H1 (cell line): ENCODE measurements around the gene ST6GALNAC5. TPM values are rescaled to one million over a fixed set of nuclear protein-coding genes. Genes with fewer than 3 reads are reported as not detected.

ENCODE experiments used
- CTCF ChIA-PET: fragments of 300-600 bp; sonication (Branson Sonifier 250); formaldehyde crosslinking; loops from one replicate; lab custom pipeline; 2021; ENCODE audit not compliant: partially characterized antibody; lab: Charles Lee
- POLR2A ChIA-PET: fragments of 300-600 bp; sonication (Branson Sonifier 250); formaldehyde crosslinking; loops from one replicate; lab custom pipeline; 2021; ENCODE audit warnings: inconsistent platforms; ENCODE audit not compliant: partially characterized antibody; lab: Charles Lee
- DNase-seq, 2 experiments: peaks; one replicate each; pipeline versions ENCODE4 v3.0.0 to v3.0.0-alpha.2; 2010 to 2022; ENCODE audit warnings: low spot score in 2 of 2, low read depth in 1 of 2, mixed read lengths in 1 of 2
- FAIRE-seq: peaks from 2 replicates; lab custom pipeline; 2011; peaks lifted over from hg19 to GRCh38; lab: Jason Lieb, UNC
- H2AFZ ChIP-seq: 2 replicates; pipeline ENCODE4 v1.8.1; 2012; ENCODE audit warnings: low read length, inconsistent platforms
- H2AK5ac ChIP-seq: 2 replicates; pipeline ENCODE4 v1.6.1; 2013; ENCODE audit warnings: low read depth, low read length
- H2BK120ac ChIP-seq: replicated peaks from 2 replicates; pipeline ENCODE3; 2013; ENCODE audit warnings: low read depth, low read length, inconsistent platforms
- H2BK12ac ChIP-seq: 2 replicates; pipeline ENCODE4 v1.6.1; 2013; ENCODE audit warnings: low read depth, low read length
- H2BK15ac ChIP-seq: 2 replicates; pipeline ENCODE4 v1.6.1; 2013; ENCODE audit warnings: low read length
- H2BK20ac ChIP-seq: 2 replicates; pipeline ENCODE4 v1.6.1; 2013; ENCODE audit warnings: low read length
- H2BK5ac ChIP-seq: 2 replicates; pipeline ENCODE4 v1.6.1; 2013; ENCODE audit warnings: low read depth, low read length
- H3K14ac ChIP-seq: 2 replicates; pipeline ENCODE4 v1.6.1; 2013; ENCODE audit warnings: inconsistent platforms; ENCODE audit not compliant: insufficient read length
- H3K18ac ChIP-seq: 2 replicates; pipeline ENCODE4 v1.6.1; 2013; ENCODE audit warnings: low read length; ENCODE audit errors: extremely low read depth
- H3K23ac ChIP-seq: 2 replicates; pipeline ENCODE4 v1.6.1; 2013; ENCODE audit warnings: inconsistent platforms; ENCODE audit not compliant: insufficient read length
- H3K23me2 ChIP-seq: 2 replicates; pipeline ENCODE4 v1.6.1; 2013; ENCODE audit warnings: low read depth, low read length
- H3K27ac ChIP-seq: 2 replicates; pipeline ENCODE4 v1.6.1; 2011; ENCODE audit warnings: low read depth, low read length, inconsistent platforms
- H3K27me3 ChIP-seq, 4 experiments: replicated peaks in 1 of 4; 1 replicate in 1 of 4; 2 replicates in 3 of 4; pipeline versions ENCODE4 v1.6.1 to v1.8.1; 2011 to 2013; ENCODE audit warnings: low read length in 3 of 4, mild to moderate bottlenecking in 3 of 4, inconsistent platforms in 2 of 4, mixed read lengths in 2 of 4, moderate library complexity in 1 of 4; ENCODE audit not compliant: control insufficient read depth in 3 of 4, insufficient read depth in 3 of 4; ENCODE audit errors: extremely low read depth in 1 of 4
- H3K36me3 ChIP-seq, 4 experiments: 2 replicates each; pipeline versions ENCODE4 v1.6.1 to v1.8.1; 2011 to 2013; ENCODE audit warnings: mild to moderate bottlenecking in 4 of 4, low read length in 3 of 4, moderate library complexity in 2 of 4, control low read depth in 1 of 4, inconsistent platforms in 1 of 4; ENCODE audit not compliant: insufficient read depth in 4 of 4, control insufficient read depth in 2 of 4
- H3K4ac ChIP-seq: replicated peaks from 2 replicates; pipeline ENCODE3; 2013; ENCODE audit warnings: low read length, low read depth, mixed read lengths, inconsistent platforms; ENCODE audit not compliant: insufficient read length
- H3K4me1 ChIP-seq, 4 experiments: replicated peaks in 1 of 4; 1 replicate in 1 of 4; 2 replicates in 3 of 4; pipeline versions ENCODE4 v1.6.1 to v1.8.1; 2011 to 2013; ENCODE audit warnings: low read length in 3 of 4, inconsistent platforms in 2 of 4, mixed read lengths in 1 of 4; ENCODE audit not compliant: insufficient read depth in 4 of 4, control insufficient read depth in 3 of 4
- H3K4me2 ChIP-seq, 2 experiments: 2 replicates each; pipeline versions ENCODE4 v1.6.1 to v1.8.1; 2011 to 2013; ENCODE audit warnings: low read depth in 2 of 2, low read length in 2 of 2, control low read depth in 1 of 2, inconsistent platforms in 1 of 2, mild to moderate bottlenecking in 1 of 2; ENCODE audit not compliant: insufficient read depth in 1 of 2
- H3K4me3 ChIP-seq, 4 experiments: fragments of 200-600, 300-600 bp in 1 of 4; sonication (generic), shearing (Covaris generic), sonication (Bioruptor Twin) in 1 of 4; 2 replicates each; pipeline versions ENCODE4 v1.5.1 to v1.8.1; 2011 to 2016; ENCODE audit warnings: low read length in 4 of 4, low read depth in 3 of 4, control low read depth in 2 of 4, inconsistent platforms in 2 of 4, mild to moderate bottlenecking in 2 of 4, mixed read lengths in 1 of 4, moderate library complexity in 1 of 4; ENCODE audit not compliant: insufficient read depth in 2 of 4; ENCODE audit errors: extremely low read depth in 1 of 4
- H3K56ac ChIP-seq: replicated peaks from 2 replicates; pipeline ENCODE3; 2013; ENCODE audit warnings: low read depth, mild to moderate bottlenecking, mixed read lengths, low read length, inconsistent platforms; ENCODE audit not compliant: insufficient read length
- H3K79me1 ChIP-seq: 2 replicates; pipeline ENCODE4 v1.6.1; 2013; ENCODE audit warnings: low read depth, low read length, control low read depth
- H3K79me2 ChIP-seq, 2 experiments: 2 replicates each; pipeline versions ENCODE4 v1.6.1 to v1.8.1; 2012 to 2013; ENCODE audit warnings: low read length in 2 of 2, mild to moderate bottlenecking in 2 of 2, inconsistent platforms in 1 of 2; ENCODE audit not compliant: insufficient read depth in 2 of 2, control insufficient read depth in 1 of 2
- H3K9ac ChIP-seq, 4 experiments: replicated peaks in 1 of 4; 1 replicate in 1 of 4; 2 replicates in 3 of 4; pipeline versions ENCODE4 v1.6.1 to v1.8.1; 2011 to 2013; ENCODE audit warnings: low read depth in 3 of 4, low read length in 3 of 4, control low read depth in 2 of 4, mild to moderate bottlenecking in 2 of 4, moderate library complexity in 2 of 4, inconsistent platforms in 1 of 4; ENCODE audit errors: extremely low read depth in 1 of 4
- H3K9me3 ChIP-seq, 2 experiments: 2 replicates each; pipeline versions ENCODE4 v1.6.1 to v1.8.1; 2012 to 2013; ENCODE audit warnings: mild to moderate bottlenecking in 2 of 2, moderate library complexity in 2 of 2, control low read depth in 1 of 2, inconsistent platforms in 1 of 2, low read depth in 1 of 2, low read length in 1 of 2, mixed read lengths in 1 of 2; ENCODE audit not compliant: insufficient read depth in 2 of 2
- H4K20me1 ChIP-seq, 2 experiments: replicated peaks in 1 of 2; 2 replicates each; pipeline versions ENCODE3 to v1.8.1; 2011 to 2013; ENCODE audit warnings: inconsistent platforms in 2 of 2, low read length in 2 of 2, mild to moderate bottlenecking in 1 of 2; ENCODE audit not compliant: insufficient read depth in 2 of 2, control insufficient read depth in 1 of 2
- H4K5ac ChIP-seq: 2 replicates; pipeline ENCODE4 v1.6.1; 2013; ENCODE audit warnings: low read length, low read depth, mixed read lengths, inconsistent platforms; ENCODE audit not compliant: insufficient read length
- H4K8ac ChIP-seq: 2 replicates; pipeline ENCODE4 v1.8.0; 2013; ENCODE audit warnings: mild to moderate bottlenecking, moderate library complexity, low read length, inconsistent platforms; ENCODE audit not compliant: insufficient read depth; ENCODE audit errors: extremely low read depth
- H4K91ac ChIP-seq: replicated peaks from 2 replicates; pipeline ENCODE3; 2013; ENCODE audit warnings: low read length, mixed read lengths, inconsistent platforms; ENCODE audit not compliant: insufficient read length
- FOSL1 ChIP-seq: IDR thresholded peaks from 2 replicates; pipeline ENCODE4 v1.6.1; 2011; ENCODE audit warnings: mild to moderate bottlenecking, low read depth, low read length, moderate library complexity; ENCODE audit not compliant: insufficient read depth
- POLR2A ChIP-seq, 2 experiments: IDR thresholded peaks; 1 replicate in 1 of 2; 2 replicates in 1 of 2; pipeline ENCODE4 v1.6.1; 2011; ENCODE audit warnings: low read depth in 2 of 2, low read length in 2 of 2, mild to moderate bottlenecking in 2 of 2; ENCODE audit errors: control extremely low read depth in 1 of 2
- WGBS, 2 experiments: shearing (Covaris generic) in 1 of 2; methylation state at CpG; one replicate each; pipeline versions ENCODE4 v1.1.6 to v1.1.7; 2013 to 2015; ENCODE audit warnings: low lambda C conversion rate in 2 of 2, mixed read lengths in 2 of 2, inconsistent platforms in 1 of 2, low coverage in 1 of 2, missing lambda C conversion rate in 1 of 2; ENCODE audit not compliant: insufficient replicate concordance in 2 of 2, insufficient coverage in 1 of 2, insufficient read length in 1 of 2; ENCODE audit errors: extremely low coverage in 1 of 2, missing lambda C conversion rate in 1 of 2; 5-methylcytosine and 5-hydroxymethylcytosine counted together
- polyA plus RNA-seq, 7 experiments: library from polyadenylated mRNA; depleted of rRNA in 3 of 7; stranded (reverse) in 5 of 7; unstranded in 2 of 7; fragments of >200 nt in 5 of 7; fragments of 200-250 nt in 2 of 7; gene quantifications; 1 replicate in 5 of 7; 2 replicates in 1 of 7; 4 replicates in 1 of 7; pipeline versions ENCODE4 v1.2.1 to v1.2.3, GENCODE V29; 2011 to 2013; ENCODE audit warnings: missing spikeins in 2 of 7, mixed read lengths in 2 of 7
- total RNA-seq: library from RNA; stranded (reverse); fragmentation: NEBNext Ultra II Directional; extraction: Animal tissue kit (Norgen Biotek cat#: 25700); gene quantifications from 2 replicates; pipeline ENCODE4 v1.2.1, GENCODE V29; 2021

The ST6GALNAC5 gene
- total and polyA plus RNA-seq, 2 of the 8 experiments (the other 6 are each of a cell fraction or from before 2014, with no cell fraction given): 6.2 to 7.3 TPM

GRCh38 chr1:76833856-76834255 lies 33.4 kb upstream of the ST6GALNAC5 start:
- Histone ChIP-seq H2BK120ac (no peak overlapping the region), H3K79me2 (no peaks in the 10 kb centered on the region), H3K23ac (no peak overlapping the region), H3K18ac (no peak overlapping the region), H3K27me3 (no peaks in the 10 kb centered on the region), H3K4me1 (peaks cover 0 to 3% (median 0%) of the 10 kb centered on the region in 4 experiments; a peak in 1 of 7 replicates), H3K9me3 (no peaks in the 10 kb centered on the region), H4K91ac (no peak overlapping the region), H3K4me2 (no peak overlapping the region), H3K36me3 (no peaks in the 10 kb centered on the region), H2BK5ac (no peak overlapping the region), H3K23me2 (no peaks in the 10 kb centered on the region), H2AK5ac (no peak overlapping the region), H4K5ac (no peak overlapping the region), H3K56ac (no peak overlapping the region), H3K27ac (no peak overlapping the region), H2BK20ac (no peak overlapping the region), H2BK15ac (no peak overlapping the region), H3K79me1 (no peaks in the 10 kb centered on the region), H3K4me3 (no peak overlapping the region), H4K20me1 (no peaks in the 10 kb centered on the region), H2AFZ (no peak overlapping the region), H3K9ac (no peak overlapping the region), H2BK12ac (no peak overlapping the region), H4K8ac (no peak overlapping the region), H3K4ac (no peak overlapping the region), H3K14ac (no peak overlapping the region)
- no peak for FAIRE-seq
- CTCF ChIA-PET: interaction anchor here (1.0 kb wide), 1 partner anchor 17 kb away, joined by 3 read pairs; no protein-coding TSS in a partner anchor
- DNase-seq: no peak
- TF ChIP-seq POLR2A (IDR thresholded peaks at IDR 0.05; ENCODE audit: control extremely low read depth in 1 of 2, low read depth in 2 of 2, low read length in 2 of 2) (no peak), FOSL1 (no peak)
- 95% methylated on average over 2 of the region's 2 CpGs; no CpG with 5 or more reads in 1 of the 2 experiments for WGBS, 2 experiments
- POLR2A ChIA-PET: no interaction called here
